ENCODE measurements around the gene DZIP1.

DNA sequence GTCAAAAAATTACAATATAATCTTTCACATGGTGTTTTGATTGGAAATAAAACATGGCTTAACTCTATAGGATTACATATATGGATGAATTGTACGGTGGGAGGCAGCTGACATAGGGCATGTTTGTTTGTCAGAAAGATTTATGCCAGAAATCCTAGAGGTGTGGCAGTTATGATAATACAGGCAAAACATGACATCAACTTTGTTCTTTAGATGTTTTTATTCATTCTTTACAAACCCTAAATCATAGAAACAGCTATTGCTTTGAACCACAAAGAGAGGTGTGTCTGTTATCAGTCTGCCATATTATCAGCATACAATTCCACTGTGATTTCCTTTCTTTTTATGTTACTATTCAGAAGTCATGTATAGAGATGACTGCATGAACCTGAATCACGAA, 100.2 kb downstream of the DZIP1 start:
- TF ChIP-seq POLR2AphosphoS5 (IDR thresholded peaks at IDR 0.05; ENCODE audit: low read depth, low read length) (no peak), TAF1 (IDR thresholded peaks at IDR 0.05; ENCODE audit: borderline replicate concordance, insufficient read depth, low read length) (no peak), SIN3A (IDR thresholded peaks at IDR 0.05; ENCODE audit: borderline replicate concordance, insufficient read depth, low read length) (no peak)
- TF ChIP-seq, protein P1, sequence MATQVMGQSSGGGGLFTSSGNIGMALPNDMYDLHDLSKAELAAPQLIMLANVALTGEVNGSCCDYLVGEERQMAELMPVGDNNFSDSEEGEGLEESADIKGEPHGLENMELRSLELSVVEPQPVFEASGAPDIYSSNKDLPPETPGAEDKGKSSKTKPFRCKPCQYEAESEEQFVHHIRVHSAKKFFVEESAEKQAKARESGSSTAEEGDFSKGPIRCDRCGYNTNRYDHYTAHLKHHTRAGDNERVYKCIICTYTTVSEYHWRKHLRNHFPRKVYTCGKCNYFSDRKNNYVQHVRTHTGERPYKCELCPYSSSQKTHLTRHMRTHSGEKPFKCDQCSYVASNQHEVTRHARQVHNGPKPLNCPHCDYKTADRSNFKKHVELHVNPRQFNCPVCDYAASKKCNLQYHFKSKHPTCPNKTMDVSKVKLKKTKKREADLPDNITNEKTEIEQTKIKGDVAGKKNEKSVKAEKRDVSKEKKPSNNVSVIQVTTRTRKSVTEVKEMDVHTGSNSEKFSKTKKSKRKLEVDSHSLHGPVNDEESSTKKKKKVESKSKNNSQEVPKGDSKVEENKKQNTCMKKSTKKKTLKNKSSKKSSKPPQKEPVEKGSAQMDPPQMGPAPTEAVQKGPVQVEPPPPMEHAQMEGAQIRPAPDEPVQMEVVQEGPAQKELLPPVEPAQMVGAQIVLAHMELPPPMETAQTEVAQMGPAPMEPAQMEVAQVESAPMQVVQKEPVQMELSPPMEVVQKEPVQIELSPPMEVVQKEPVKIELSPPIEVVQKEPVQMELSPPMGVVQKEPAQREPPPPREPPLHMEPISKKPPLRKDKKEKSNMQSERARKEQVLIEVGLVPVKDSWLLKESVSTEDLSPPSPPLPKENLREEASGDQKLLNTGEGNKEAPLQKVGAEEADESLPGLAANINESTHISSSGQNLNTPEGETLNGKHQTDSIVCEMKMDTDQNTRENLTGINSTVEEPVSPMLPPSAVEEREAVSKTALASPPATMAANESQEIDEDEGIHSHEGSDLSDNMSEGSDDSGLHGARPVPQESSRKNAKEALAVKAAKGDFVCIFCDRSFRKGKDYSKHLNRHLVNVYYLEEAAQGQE (IDR thresholded peaks at IDR 0.05; ENCODE audit: insufficient read depth in 1 of 2, low read depth in 2 of 2, low read length in 2 of 2) = no peak

Data from PFSK-1 (cell line).